K562 (cell line): ENCODE results near the gene ZSCAN22. TPM values are rescaled to one million over a fixed set of nuclear protein-coding genes. Genes with fewer than 3 reads are reported as not detected.
A peak's percentile ranks its signal among the peaks of the same experiment; 100 is the strongest.

Experiments
- BCOR ChIP-seq: fragments of 450-650 bp; IDR thresholded peaks from 2 replicates; pipeline ENCODE4 v1.6.1; 2016
- BRD9 ChIP-seq: fragments of 450-650 bp; IDR thresholded peaks from 2 replicates; pipeline ENCODE4 v1.6.1; 2018; ENCODE audit warnings: low read depth; ENCODE audit not compliant: partially characterized antibody
- CREBBP ChIP-seq: IDR thresholded peaks from one replicate; pipeline ENCODE4 v1.6.1; 2012; ENCODE audit warnings: low read depth, mild to moderate bottlenecking, control low read depth, inconsistent platforms, low read length
- HNRNPL ChIP-seq: fragments of 200-400 bp; formaldehyde crosslinking; IDR thresholded peaks from 2 replicates; pipeline ENCODE4 v1.6.1; 2017; ENCODE audit warnings: low read depth, mild to moderate bottlenecking, low read length
- KDM5B ChIP-seq: fragments of 200-600 bp; sonication (generic); IDR thresholded peaks from 2 replicates; pipeline ENCODE4 v1.6.1; 2012; ENCODE audit warnings: low read depth, mild to moderate bottlenecking, moderate library complexity, low read length, control low read depth, inconsistent platforms; ENCODE audit not compliant: insufficient replicate concordance
- NFATC3 ChIP-seq: fragments of 450-650 bp; IDR thresholded peaks from 2 replicates; pipeline ENCODE4 v1.6.1; 2017; ENCODE audit warnings: mild to moderate bottlenecking
- NFYB ChIP-seq: IDR thresholded peaks from 2 replicates; pipeline ENCODE4 v1.6.1; 2011; ENCODE audit warnings: mild to moderate bottlenecking, moderate library complexity; ENCODE audit not compliant: insufficient read length; ENCODE audit errors: extremely low read depth
- PHTF2 ChIP-seq: fragments of 250-450 bp; sonication (Bioruptor Pico); IDR thresholded peaks from 2 replicates; pipeline ENCODE4 v1.5.0; 2021; ENCODE audit warnings: mild to moderate bottlenecking
- POLR3G ChIP-seq: IDR thresholded peaks from 2 replicates; pipeline ENCODE4 v1.6.1; 2011; ENCODE audit not compliant: insufficient read length, insufficient replicate concordance; ENCODE audit errors: extremely low read depth
- SETDB1 ChIP-seq: IDR thresholded peaks from one replicate; pipeline ENCODE4 v1.6.1; 2012; ENCODE audit warnings: low read length, control low read depth, inconsistent platforms
- SIN3B ChIP-seq: fragments of 450-650 bp; IDR thresholded peaks from 2 replicates; pipeline ENCODE4 v1.6.1; 2017; ENCODE audit warnings: low read depth, mild to moderate bottlenecking, moderate library complexity
- SP2 ChIP-seq: IDR thresholded peaks from 2 replicates; pipeline ENCODE4 v1.6.1; 2011; ENCODE audit warnings: mild to moderate bottlenecking, low read depth, low read length, moderate library complexity; ENCODE audit not compliant: poor library complexity, severe bottlenecking; ENCODE audit errors: extremely low read depth
- SPI1 ChIP-seq: IDR thresholded peaks from 2 replicates; pipeline ENCODE4 v1.6.1; 2011; ENCODE audit warnings: low read depth, low read length, control low read depth, borderline replicate concordance
- TCF3 ChIP-seq: sonication (generic); formaldehyde crosslinking; IDR thresholded peaks from 2 replicates; pipeline ENCODE4 v1.4.0; 2020; ENCODE audit warnings: mild to moderate bottlenecking, missing genetic modification reagents
- ZNF133 ChIP-seq: fragments of 250-450 bp; sonication (Bioruptor Pico); IDR thresholded peaks from 2 replicates; pipeline ENCODE4 v1.4.0; 2020; ENCODE audit warnings: mild to moderate bottlenecking
- ZNF586 ChIP-seq: fragments of 450-650 bp; formaldehyde crosslinking; conservative IDR thresholded peaks from 2 replicates; pipeline ENCODE4 v1.4.0; 2020; ENCODE audit warnings: mild to moderate bottlenecking, moderate library complexity
- ZNF644 ChIP-seq: fragments of 200-800 bp; sonication (Bioruptor generic); IDR thresholded peaks from 2 replicates; pipeline ENCODE4 v1.6.1; 2016; ENCODE audit warnings: low read depth, missing genetic modification characterization, missing compliant biosample characterization
- ZNF707 ChIP-seq: fragments of 250-450 bp; sonication (Bioruptor Pico); conservative IDR thresholded peaks from 2 replicates; pipeline ENCODE4 v1.8.0; 2022; ENCODE audit warnings: inconsistent platforms, mild to moderate bottlenecking, moderate library complexity
- polyA plus RNA-seq, 8 experiments: library from polyadenylated mRNA; depleted of rRNA in 4 of 8; stranded (reverse) in 5 of 8; unstranded in 3 of 8; fragments of >200 nt; fragmentation: Nextera tagmentation in 2 of 8; fragmentation: Illumina TruSeq in 1 of 8; extraction: Ambion mirVana in 2 of 8; extraction: Trizol in 1 of 8; gene quantifications; 2 replicates each; pipeline versions ENCODE4 v1.2.1 to v1.2.3, GENCODE V29; 2011 to 2014; ENCODE audit warnings: inconsistent platforms in 1 of 8, missing spikeins in 1 of 8
- total RNA-seq, 7 experiments: library from RNA; depleted of rRNA in 6 of 7; stranded (reverse); fragments of >200 nt in 6 of 7; fragmentation: Illumina TruSeq in 2 of 7; extraction: Trizol in 2 of 7; gene quantifications; 2 replicates each; pipeline versions ENCODE4 v1.2.1 to v1.2.3, GENCODE V29; 2011 to 2021; ENCODE audit warnings: low replicate concordance in 1 of 7
- TF ChIP-seq, protein P1 (sequence below): fragments of 250-450 bp; sonication (Bioruptor Pico); IDR thresholded peaks from 2 replicates; pipeline ENCODE4 v1.4.0; 2020
- TF ChIP-seq, protein P2 (sequence below): IDR thresholded peaks from 3 replicates; pipeline ENCODE4 v1.6.1; 2011; ENCODE audit warnings: borderline replicate concordance, mild to moderate bottlenecking; ENCODE audit not compliant: insufficient read length, insufficient read depth

ZSCAN22 gene
- total and polyA plus RNA-seq, 9 of the 15 experiments (the other 6 are each of a cell fraction or from before 2014, with no cell fraction given): 0.98 to 5.3 (median 3.0) TPM

DNA sequence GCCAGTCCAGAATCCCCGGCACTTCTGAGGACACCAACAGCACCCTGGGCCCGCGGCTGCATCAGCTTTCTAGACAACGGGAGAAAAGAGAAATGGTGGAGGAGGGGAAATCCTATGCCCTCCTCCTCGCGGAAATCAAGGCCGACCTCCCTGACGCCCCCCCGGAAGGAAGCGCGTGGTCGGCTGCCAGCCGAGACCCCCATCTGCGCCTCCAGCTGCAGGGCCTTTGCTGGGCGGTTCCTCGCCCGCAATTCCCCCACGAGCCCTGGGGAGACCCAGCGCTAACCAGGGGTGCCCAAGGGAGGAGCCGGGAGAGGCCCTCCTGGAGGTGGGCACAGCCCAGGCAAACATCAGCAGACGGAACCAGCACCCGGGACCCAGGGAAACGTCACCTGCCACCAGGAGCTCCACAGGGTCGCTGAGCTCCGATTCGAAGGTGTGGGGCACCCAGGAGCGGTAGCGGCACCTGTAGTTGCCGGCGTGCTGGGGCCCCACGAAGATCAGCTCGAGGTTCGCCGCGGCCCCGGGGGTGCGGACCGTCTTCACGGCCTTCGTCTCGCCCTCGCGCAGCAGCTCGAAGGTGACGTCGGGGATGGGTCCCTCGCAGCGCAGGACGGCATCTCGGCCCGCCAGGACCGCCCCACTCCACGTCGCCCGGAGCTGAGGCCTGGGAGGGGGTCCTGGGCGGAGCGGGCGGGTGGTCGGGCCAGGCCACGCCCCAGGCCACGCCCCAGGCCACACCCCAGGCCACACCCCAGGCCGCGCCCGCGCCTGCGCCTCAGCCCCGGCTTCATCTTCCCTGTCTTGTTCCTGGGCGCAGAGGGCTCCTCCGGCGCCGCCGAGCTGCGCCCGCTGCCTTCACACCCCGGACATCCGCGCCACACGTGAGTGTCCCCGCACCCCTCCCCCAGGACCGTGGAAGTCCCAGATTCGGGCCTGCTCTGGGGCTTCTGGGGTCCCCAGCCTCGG is 20.5 kb downstream of the ZSCAN22 start (continued):
- TF ChIP-seq ZNF644 (tag) (no peak), BRD9 (no peak), ZNF586 (no peak), SETDB1 (no peak), NFATC3 (no peak), BCOR (no peak), NFYB (no peak), ZNF707 (CRISPR knock-in tag) (no peak), TCF3 (no peak), KDM5B (peak; percentile 68), PHTF2 (CRISPR knock-in tag) (no peak), SIN3B (no peak), ZNF133 (CRISPR knock-in tag) (no peak), SP2 (no peak), HNRNPL (no peak), SPI1 (no peak), CREBBP (no peak), POLR3G (no peak)
- TF ChIP-seq, protein P1, sequence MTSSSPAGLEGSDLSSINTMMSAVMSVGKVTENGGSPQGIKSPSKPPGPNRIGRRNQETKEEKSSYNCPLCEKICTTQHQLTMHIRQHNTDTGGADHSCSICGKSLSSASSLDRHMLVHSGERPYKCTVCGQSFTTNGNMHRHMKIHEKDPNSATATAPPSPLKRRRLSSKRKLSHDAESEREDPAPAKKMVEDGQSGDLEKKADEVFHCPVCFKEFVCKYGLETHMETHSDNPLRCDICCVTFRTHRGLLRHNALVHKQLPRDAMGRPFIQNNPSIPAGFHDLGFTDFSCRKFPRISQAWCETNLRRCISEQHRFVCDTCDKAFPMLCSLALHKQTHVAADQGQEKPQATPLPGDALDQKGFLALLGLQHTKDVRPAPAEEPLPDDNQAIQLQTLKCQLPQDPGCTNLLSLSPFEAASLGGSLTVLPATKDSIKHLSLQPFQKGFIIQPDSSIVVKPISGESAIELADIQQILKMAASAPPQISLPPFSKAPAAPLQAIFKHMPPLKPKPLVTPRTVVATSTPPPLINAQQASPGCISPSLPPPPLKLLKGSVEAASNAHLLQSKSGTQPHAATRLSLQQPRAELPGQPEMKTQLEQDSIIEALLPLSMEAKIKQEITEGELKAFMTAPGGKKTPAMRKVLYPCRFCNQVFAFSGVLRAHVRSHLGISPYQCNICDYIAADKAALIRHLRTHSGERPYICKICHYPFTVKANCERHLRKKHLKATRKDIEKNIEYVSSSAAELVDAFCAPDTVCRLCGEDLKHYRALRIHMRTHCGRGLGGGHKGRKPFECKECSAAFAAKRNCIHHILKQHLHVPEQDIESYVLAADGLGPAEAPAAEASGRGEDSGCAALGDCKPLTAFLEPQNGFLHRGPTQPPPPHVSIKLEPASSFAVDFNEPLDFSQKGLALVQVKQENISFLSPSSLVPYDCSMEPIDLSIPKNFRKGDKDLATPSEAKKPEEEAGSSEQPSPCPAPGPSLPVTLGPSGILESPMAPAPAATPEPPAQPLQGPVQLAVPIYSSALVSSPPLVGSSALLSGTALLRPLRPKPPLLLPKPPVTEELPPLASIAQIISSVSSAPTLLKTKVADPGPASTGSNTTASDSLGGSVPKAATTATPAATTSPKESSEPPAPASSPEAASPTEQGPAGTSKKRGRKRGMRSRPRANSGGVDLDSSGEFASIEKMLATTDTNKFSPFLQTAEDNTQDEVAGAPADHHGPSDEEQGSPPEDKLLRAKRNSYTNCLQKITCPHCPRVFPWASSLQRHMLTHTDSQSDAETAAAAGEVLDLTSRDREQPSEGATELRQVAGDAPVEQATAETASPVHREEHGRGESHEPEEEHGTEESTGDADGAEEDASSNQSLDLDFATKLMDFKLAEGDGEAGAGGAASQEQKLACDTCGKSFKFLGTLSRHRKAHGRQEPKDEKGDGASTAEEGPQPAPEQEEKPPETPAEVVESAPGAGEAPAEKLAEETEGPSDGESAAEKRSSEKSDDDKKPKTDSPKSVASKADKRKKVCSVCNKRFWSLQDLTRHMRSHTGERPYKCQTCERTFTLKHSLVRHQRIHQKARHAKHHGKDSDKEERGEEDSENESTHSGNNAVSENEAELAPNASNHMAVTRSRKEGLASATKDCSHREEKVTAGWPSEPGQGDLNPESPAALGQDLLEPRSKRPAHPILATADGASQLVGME (CRISPR knock-in tag): no peak
- TF ChIP-seq, protein P2, sequence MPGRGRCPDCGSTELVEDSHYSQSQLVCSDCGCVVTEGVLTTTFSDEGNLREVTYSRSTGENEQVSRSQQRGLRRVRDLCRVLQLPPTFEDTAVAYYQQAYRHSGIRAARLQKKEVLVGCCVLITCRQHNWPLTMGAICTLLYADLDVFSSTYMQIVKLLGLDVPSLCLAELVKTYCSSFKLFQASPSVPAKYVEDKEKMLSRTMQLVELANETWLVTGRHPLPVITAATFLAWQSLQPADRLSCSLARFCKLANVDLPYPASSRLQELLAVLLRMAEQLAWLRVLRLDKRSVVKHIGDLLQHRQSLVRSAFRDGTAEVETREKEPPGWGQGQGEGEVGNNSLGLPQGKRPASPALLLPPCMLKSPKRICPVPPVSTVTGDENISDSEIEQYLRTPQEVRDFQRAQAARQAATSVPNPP: no peak
